GM18507 (cell line): ENCODE data around the gene TNS1.

Experiments used
- DNase-seq: peaks from one replicate; pipeline ENCODE4 v3.0.0; 2011; ENCODE audit warnings: low read depth; ENCODE audit not compliant: insufficient read length; ENCODE audit errors: extremely low spot score
- FAIRE-seq: peaks from 2 replicates; lab custom pipeline; 2011; peaks lifted over from hg19 to GRCh38; lab: Jason Lieb, UNC

Gene TNS1

DNA sequence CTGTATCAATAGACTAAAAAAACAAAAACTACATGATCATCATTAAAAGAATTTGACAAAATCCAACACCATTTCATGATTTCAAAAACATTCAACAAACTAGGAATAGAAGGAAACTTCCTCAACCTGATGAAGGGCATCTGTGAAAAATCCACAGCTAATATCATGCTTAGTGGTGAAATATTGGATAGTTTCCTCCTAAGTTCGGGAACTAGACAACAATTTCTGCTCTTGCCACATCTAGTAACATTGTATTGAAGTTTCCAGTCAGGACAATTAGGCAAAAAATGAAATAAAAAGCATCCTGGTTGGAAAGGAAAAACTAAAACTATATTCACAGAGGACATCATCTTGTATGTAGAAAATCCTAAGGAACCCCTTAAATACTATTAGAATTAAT, 34.8 kb downstream of the TNS1 start:
- no peak for FAIRE-seq
- no peak for DNase-seq

DNA sequence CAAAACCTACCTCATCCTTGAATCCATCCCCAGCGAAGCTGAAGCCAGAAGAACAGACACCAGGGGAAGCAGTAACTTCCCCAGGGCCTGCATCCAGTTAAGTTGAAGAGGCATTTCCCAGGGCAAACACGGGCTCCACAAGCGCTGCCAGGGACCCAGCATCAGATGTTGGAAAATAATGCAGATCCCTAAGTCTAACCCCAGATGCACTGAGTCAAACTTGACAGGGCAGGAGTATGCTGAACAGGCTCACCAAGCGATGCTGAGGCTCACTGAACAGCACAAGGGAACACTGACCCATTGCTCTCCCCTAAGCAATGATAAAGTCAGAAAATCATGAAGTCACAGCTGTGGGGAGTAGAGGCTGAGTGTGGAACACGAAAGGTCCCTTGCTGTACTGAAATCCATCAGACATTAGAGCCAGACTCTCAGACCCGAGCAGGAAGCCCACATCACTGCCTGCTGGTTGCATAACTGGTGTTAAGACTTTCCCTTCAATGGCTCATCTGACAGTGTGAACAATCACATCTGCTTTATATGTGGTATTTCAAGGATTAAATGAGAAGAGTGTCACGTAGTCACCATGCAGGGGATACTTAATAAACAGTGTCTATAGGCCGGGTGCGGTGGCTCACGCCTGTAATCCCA, 36.2 kb downstream of the TNS1 start:
- DNase-seq: no peak
- no peak for FAIRE-seq

DNA sequence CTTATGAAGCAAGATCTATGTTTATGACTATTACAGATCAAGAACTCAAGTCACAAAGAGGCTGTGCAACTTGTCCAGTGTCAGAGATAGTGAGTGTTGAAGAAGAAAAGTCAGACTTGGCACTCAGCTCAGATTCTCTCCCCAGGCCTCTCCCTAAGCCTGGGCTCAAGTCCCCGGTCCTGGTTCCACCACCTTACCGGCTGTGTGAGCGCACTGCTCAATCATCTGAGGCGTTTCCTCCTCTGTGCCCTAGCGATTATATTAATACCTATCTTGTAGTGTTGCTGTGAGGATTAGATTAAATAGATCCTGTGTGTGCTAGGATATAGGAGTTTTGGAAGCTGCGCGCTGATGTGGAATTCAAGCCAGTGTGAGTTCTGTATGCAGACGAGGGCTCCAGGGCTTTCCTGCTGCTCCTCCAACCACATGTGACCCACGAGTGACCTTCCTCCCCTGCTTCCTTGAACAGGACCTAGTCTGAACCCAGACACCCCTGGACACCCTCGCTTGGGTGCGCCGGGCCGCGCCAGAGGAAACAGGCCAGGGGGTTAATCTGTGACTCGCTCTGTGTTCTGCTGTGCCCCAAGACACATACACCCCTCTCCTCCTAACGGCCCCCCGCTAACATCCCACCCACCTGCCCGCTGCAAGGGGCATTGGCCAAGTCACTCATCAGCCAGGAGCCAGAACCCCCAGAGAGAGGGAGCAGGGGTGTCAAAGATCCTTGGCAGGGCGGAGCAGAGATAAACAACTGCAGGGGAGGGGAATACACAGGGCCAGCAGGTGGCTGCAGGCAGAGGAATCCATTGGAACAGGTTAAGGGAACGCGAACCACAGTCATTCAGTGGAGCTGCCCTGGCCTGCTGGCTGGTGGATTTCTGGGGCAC, 38.3 kb downstream of the TNS1 start:
- DNase-seq (no peak), FAIRE-seq (no peak)

DNA sequence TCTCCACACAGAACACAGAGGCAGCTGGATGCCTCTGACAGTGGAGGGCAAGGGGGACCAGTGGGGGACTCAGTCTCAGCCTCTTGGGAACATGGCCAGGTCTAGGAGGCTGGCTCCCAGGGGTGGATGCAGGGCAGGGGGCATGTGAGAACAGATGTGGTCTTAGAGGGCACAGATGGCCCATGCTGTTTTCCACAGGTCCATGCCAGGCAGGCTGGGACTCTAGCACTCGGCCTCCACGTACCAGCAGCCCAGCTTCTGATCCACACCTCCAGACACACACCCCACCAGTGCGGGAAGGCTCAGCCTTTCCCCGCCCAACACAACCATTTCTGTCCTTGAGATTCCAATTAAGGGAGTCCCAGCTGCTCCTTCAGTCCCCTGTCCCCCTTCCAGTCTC, 42.4 kb downstream of the TNS1 start:
- FAIRE-seq: no peak
- DNase-seq: no peak

DNA sequence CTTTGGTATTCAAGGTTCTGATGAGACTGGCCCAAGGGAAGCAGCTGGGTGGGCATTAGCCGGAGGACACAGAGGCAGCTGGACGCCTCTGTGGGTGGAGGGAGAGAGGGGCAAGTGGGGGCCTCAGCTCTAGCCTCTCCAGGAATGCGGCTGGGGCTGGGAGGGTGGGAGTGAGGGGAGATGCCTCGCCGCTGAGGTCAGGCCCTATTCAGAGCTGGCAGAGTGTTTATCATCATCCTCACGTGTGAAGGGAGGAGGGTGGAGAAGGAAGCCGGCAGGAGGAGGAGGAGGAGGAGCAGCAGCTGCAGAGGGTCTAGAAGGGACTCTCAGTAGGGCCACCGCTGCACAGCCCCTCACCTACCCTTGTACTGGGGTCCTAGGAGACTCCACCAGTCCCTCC, 43.1 kb downstream of the TNS1 start:
- FAIRE-seq (no peak), DNase-seq (no peak)

DNA sequence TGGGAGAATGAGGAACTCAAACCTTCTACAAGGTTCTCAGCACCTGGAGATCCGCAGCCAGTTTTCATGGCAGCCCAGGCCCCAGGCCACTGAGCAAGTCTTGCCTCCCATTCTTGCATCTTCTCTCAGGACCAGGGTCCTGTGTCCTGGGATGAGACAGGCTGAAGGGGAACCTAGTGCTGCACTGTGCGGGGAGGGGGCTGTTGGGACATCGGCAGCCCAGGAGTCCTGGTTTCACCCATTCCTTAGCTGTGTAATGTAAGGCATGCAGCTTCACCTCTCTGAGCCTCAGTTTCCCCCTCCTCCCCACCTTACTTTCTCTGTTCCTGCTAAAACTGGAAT, 43.9 kb downstream of the TNS1 start:
- no peak for DNase-seq
- FAIRE-seq: no peak

DNA sequence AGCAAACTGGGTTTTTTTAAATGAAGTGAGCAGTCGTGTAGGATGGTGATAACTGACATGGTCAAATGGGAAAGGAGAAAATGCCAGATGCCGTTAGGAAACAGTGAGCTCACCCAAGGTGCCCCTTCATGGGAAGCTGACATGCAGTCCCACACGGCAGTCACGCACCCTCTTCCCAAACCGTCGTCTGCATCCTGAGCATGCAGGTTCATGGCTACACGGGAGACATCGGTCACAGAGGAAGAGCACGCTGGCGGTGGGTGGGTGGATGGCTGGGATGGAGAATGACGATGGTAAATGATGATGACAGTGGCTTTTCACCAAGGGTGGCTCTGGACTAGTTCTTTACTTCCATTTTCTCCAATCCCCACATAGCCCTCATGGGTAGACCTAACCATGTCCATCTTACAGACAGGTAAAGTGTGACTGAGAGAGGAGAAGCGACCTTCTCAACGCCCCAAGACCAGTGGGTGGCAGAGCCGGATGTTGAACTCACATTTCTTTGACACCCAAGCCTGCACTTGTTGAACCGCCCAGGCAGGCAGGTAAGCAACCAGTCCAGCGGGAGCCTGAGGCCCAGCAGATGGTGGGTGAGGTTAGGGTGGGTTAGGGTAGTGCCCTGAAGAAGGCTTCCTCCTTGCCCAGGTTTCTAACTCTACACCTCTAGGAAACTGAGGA, 44.5 kb downstream of the TNS1 start:
- DNase-seq: no peak
- no peak for FAIRE-seq

DNA sequence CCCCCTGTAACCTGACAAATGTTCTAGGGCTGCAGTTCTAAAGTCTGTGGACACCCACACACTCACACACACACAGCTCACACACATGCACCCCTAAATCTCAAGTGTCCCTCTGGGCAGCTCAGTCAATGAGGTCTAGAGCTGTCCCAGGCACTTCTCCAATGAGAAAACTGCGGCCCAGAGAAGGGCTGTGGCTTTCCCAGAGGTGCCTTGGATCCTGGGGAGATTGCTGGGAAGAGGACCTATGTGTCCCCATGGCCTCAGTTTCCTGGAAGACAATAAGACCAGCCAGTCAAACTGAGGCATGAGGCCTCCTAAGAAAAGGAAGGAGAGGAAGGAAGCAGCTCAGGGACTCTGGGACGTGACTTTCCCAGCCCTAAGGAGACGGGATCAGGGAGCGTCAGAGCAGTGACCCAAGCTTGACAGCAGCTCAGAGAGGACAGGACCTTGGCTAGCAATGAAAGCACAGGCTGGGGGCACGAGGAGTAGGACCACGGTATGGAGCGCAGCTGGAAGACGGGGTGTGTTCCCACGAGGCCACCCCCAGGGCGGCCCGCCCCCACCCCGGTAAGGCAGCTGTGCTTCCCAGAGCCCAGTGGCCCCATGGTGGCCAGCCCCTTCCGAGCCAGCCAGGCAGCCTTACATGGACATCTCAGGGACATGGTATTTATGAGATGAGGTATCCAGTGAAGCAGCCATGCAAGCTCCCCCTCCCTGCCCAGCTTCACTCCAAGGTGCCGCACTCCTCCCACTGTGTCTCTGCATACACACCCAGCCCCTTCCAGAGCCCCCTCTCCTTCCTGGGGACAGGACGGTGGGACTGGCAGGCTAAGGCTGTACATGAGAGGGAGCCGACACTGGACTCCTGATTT, 46.0 kb downstream of the TNS1 start:
- no peak for DNase-seq
- no peak for FAIRE-seq

DNA sequence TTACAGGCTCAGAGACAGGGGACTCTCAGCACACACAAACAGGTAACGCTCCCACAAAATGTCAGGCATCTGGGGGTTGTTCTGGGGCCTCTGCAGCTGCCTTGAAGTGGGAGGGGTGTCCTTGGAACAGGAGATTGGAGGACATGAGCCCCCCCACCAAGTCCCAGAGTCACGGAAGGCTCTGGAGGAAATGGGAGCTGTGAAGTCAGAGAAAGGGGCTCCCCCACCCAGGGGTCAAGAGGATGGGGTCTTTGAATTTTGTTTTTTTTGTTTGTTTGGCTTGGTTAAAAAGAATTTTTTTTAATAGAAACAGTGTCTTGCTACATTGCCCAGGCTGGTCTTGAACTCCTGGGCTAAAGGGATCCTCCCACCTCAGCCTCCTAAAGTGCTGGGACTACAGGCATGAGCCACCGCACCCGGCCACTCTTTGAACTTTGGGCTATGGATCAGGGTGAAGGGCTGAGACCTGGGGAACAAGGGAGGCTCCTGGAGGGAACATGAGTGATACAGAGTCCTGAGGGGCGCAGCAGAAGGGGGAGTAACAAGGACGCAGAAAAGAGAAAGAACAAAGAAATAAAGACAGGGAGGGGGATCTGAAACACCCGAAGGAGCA, 46.8 kb downstream of the TNS1 start:
- DNase-seq: no peak
- no peak for FAIRE-seq

DNA sequence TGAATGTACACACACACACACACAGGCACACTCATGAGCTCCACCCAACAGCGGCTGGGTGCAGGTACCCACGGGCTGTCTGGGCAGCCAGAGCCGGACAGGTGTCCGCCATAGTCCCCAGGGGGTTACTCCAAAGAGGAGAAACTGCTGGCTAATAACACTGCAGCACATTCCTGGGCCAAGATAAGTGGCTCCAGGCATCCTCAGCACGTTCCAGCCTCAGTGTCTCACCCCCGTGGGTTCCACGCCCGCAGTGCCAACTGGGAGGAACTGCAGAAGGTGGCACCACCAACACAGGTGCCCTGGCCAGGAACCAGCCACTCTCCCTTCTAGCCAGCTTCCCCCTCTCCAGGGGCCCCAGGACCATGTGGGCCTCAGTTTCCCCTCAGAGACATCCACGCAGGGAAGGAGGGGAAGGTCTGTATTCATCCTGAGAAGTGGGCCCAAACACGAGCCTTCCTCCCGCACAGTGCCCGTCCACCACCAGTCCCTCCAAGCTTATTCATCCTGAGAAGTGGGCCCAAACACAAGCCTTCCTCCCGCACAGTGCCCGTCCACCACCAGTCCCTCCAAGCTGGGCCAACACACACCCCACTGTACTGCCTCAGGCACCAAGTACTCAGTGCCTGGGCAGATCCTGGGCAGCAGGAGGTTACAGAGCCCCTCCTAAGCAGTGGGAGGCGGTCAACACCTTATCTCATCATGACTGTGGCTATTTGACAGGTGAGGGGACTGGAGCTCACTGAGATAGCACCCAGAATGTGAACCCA, 47.6 kb downstream of the TNS1 start:
- FAIRE-seq (no peak), DNase-seq (no peak)

DNA sequence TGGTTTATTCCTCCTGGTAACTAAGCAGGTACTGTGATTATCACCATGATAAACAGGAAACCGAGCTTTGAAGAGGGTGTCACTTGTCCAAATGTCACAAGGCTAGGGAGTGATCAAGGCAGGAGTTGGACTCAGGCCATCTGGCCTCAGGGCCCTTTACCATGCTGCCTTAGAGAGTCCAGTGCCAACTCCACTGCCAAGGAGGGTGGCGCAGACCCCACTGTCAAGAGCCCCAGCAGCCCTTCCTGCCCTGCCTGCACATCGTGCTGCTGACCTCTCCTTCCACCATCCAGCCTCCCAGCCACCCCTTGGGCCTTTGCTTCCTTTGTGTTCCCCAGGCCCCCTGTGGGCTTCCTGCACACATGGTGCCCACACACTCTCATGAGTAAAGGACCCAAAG, 48.3 kb downstream of the TNS1 start:
- DNase-seq: no peak
- no peak for FAIRE-seq

DNA sequence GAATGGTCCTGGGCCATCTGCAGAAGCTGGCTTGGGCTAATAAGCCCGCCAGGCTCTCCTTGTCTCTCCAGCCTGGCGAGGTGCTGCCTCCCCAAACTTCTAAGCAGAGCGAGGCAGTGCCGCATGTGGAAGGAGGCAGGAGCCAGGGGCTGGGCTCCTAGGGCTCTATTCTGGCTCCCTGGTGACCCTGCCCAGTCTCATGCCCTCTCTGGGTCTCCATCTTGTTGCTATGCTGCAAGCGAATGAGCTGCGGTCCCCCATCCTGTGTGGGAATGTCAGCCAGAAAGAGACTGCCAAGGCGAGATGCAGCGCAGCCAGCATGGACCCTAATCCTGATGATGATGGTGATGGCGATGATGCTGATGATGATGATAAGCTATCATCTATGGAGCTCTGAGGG, 48.7 kb downstream of the TNS1 start:
- no peak for FAIRE-seq

DNA sequence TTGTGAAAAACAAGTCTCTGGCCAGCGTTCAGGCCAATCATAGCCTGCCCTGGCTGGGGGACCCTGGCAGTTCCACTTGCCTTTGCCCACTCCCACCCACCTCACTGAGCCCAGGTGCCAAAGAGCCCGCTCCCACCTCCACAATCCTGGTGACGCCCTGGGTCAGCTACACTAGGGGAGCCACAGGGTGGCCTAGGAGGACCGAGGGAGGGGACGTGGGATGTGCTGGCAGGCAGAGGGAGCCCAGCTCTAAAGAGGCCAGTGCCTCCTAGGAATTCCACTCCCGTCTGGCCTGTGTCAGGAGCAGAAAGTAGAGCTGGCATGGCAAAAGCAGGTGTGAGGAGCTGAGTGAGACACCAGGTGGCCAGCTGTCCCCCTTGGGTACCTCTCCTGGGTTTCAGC, 49.3 kb downstream of the TNS1 start:
- no peak for FAIRE-seq

More for the DNA sequence above, 48.7 kb downstream of the TNS1 start:
- no peak for DNase-seq

DNA sequence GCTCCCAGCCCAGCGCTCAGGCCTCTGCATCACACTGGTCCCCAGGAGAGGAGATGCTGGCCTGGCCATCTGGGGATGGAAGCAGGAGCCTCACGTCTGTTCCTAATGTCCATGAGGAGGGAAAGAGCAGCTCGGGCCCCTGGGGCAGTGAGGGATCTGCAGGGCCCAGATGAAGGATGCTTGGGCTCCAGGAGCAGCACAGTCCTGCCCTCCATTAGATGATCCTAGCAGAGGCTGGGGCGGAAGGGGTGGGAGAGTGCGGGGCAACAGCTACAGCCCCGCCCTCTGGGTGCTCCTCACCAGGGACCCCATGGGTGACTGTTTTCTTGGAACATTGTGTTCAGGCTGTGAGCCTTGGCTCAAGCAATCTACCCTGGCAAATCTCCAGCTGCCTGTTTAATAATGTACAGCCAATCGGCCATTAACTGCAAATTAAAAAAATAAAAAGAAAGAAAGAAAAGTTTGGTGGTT, 49.7 kb downstream of the TNS1 start:
- DNase-seq: no peak

More for the DNA sequence above, 49.3 kb downstream of the TNS1 start:
- DNase-seq: no peak

DNA sequence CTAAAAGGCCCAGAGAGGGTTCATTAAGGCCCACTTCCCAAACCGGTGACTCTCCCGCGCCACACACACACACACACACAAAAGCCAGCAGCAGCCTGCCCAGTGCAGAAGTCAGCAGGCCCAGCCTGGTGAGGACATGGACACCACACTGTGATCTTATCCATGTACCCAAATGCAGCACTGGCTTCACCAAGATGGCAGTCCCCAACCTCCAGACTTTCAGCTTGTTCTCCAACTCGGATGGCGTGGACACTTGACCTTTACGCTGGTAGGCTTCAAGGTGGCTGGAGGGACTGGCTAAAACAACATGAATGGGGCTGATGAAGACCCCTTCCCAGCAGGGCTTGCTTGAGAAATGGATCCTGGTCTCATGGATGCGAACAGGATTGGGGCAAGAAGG, 50.4 kb downstream of the TNS1 start:
- DNase-seq (no peak), FAIRE-seq (no peak)

More for the DNA sequence above, 49.7 kb downstream of the TNS1 start:
- no peak for FAIRE-seq

DNA sequence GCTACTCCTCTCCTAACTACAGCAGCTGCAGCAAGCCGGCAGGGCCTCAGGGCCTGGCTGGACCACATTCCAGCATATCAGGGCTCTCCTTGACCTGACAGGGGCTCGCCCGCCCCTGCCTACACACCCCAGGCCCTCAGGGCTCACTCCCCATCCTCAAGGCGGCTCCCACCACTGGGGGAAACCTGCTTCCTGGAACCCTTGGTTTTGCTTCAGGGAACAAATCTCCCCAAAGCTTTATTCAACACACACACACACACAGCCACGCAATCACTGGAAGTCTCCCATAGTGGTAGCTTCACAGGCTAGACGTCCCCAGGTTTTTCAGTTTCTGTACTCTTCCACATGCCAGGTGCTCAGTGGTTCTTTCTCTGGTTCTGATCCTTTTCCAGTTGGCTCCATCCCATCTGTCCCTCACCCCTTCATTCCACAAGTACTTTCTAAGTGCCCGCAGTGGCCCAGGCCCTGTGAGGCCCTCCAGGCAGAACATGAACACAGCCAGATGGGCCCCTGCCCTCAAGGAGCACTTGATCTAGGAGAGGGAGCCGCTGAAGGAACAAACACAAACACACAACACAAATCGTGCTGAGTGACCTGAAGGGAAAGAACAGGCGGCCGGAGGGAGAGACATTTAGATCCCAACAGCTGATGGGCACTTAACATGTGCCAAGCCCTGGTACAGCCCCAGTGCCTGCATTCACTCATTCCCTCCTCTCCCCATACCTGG, 51.1 kb downstream of the TNS1 start:
- no peak for DNase-seq
- FAIRE-seq: no peak

DNA sequence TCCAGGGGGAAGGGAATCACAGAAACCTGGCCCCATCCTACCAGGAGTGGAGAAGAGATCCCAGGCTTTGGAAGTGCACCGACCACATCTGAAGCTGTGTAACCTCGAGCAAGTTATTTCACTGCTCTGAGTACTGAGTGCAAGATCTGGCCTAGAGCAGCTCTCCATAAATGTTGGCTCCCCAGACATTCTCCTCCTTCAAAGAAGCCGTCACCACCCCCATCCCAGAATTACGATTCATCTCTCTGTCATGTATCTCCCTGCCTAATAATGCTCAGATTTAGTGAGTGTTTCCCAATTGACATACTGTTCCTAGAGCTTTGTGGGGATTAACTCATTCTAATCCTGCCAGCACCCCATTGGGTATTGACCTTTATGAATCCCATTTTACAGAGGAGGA, 51.7 kb downstream of the TNS1 start:
- FAIRE-seq (no peak), DNase-seq (no peak)

DNA sequence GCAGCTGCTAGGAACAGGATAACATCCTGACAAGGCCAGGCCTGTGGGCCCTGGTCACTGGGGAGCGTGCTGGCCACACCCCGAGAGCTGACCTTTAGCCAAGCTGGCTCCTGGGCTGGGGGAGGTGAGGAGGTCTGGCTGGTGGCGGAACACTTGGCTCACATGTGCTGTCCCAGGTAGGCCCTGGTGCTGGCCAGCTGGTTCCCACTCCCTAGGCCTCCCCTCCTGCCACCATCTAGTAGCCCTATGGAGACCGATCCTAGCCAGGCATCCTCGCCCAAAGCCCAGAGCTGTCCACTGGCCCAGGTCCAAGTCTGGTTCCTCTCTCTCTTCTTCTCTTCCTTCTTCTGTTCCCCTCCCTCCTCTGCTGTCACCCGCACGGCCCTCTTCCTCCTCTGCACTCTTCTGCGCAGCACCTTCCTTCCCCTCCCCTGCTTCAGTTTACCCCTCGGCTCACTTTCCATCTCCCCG, 52.4 kb downstream of the TNS1 start:
- DNase-seq: no peak
- no peak for FAIRE-seq
